ENCODE results near the gene KRT76.

GRCh38 chr12:52751795-52752194 is 25.4 kb downstream of the KRT76 start:
- TF ChIP-seq CTCF (IDR thresholded peaks at IDR 0.05) (no peak), EZH2phosphoT487 (IDR thresholded peaks at IDR 0.05; ENCODE audit: borderline replicate concordance, low read depth) (no peak), RCOR1 (IDR thresholded peaks at IDR 0.05; ENCODE audit: low read length) (no peak), RAD21 (IDR thresholded peaks at IDR 0.05; ENCODE audit: low read length) (no peak), RFX5 (IDR thresholded peaks at IDR 0.05; ENCODE audit: low read length) (no peak), TAF1 (IDR thresholded peaks at IDR 0.05; ENCODE audit: borderline replicate concordance, low read depth, low read length) (no peak), FOXJ3 (CRISPR knock-in tag; IDR thresholded peaks at IDR 0.05) (no peak), TEAD4 (IDR thresholded peaks at IDR 0.05; ENCODE audit: borderline replicate concordance, insufficient read depth) (no peak)

All from SK-N-SH (cell line).